HCT116 (cell line): Measurements from ENCODE around the gene IQGAP3. TPM values are rescaled to one million over a fixed set of nuclear protein-coding genes. Genes with fewer than 3 reads are reported as not detected.

Experiments used
- ATAC-seq: fragments of 200-7000 bp; cut with Tn5 transposase; 2 replicates; pipeline ENCODE4 v1.9.1; 2020; ENCODE audit warnings: mild to moderate bottlenecking, moderate library complexity
- BruUV-seq: library from RNA; stranded (reverse); fragments of 400-500 nt; replicated peaks from 2 replicates; lab custom pipeline; 2021; lab: Mats Ljungman, UMichigan
- CTCF ChIA-PET: fragments of 300-600 bp; sonication (Branson Sonifier 250); formaldehyde crosslinking; loops from one replicate; lab custom pipeline; 2021; ENCODE audit warnings: antibody characterized with exemption; lab: Charles Lee
- POLR2A ChIA-PET: fragments of 300-600, 350-600 bp; sonication (Branson Sonifier 250); formaldehyde crosslinking; loops from one replicate; lab custom pipeline; 2021; ENCODE audit warnings: antibody characterized with exemption; lab: Charles Lee
- RAD21 ChIA-PET, 2 experiments: fragments of 300-600 bp; sonication (Branson Sonifier 250); formaldehyde crosslinking; loops; one replicate each; lab custom pipeline; 2023; ENCODE audit warnings: low total read pairs in 2 of 2; ENCODE audit not compliant: uncharacterized antibody in 2 of 2, unreplicated experiment in 2 of 2, low non-redundant PET in 1 of 2; lab: Charles Lee
- DNase-seq: peaks from one replicate; pipeline ENCODE4 v3.0.0-alpha.2; 2010; ENCODE audit warnings: low read depth, low spot score
- H2AFZ ChIP-seq: fragments of 200-600 bp; shearing (Covaris generic), sonication (generic); 2 replicates; pipeline ENCODE4 v1.6.1; 2017; ENCODE audit warnings: low read depth, mixed run types, mixed read lengths, antibody characterized with exemption, low read length; ENCODE audit not compliant: poor library complexity, severe bottlenecking
- H3K27ac ChIP-seq: 2 replicates; pipeline ENCODE4 v1.5.1; 2012; ENCODE audit warnings: low read depth, low read length
- H3K27me3 ChIP-seq: fragments of 200-600 bp; sonication (generic); 2 replicates; pipeline ENCODE4 v1.6.1; 2016; ENCODE audit warnings: mixed run types, low read length, mixed read lengths; ENCODE audit not compliant: insufficient read depth
- H3K36me3 ChIP-seq, 2 experiments: fragments of 200-500 bp in 1 of 2; fragments of 200-600 bp in 1 of 2; sonication (Bioruptor generic) in 1 of 2; sonication (generic) in 1 of 2; 2 replicates each; pipeline versions ENCODE4 v1.5.1 to v1.6.1; 2014 to 2016; ENCODE audit warnings: low read length in 2 of 2, inconsistent platforms in 1 of 2, mixed read lengths in 1 of 2, mixed run types in 1 of 2; ENCODE audit not compliant: insufficient read depth in 2 of 2, control insufficient read depth in 1 of 2
- H3K4me1 ChIP-seq, 2 experiments: fragments of 200-600 bp in 1 of 2; sonication (generic) in 1 of 2; 2 replicates each; pipeline versions ENCODE4 v1.5.1 to v1.6.1; 2012 to 2017; ENCODE audit warnings: low read length in 2 of 2, inconsistent platforms in 1 of 2, mild to moderate bottlenecking in 1 of 2, mixed read lengths in 1 of 2, mixed run types in 1 of 2, moderate library complexity in 1 of 2; ENCODE audit not compliant: insufficient read depth in 2 of 2, control insufficient read depth in 1 of 2
- H3K4me2 ChIP-seq: fragments of 200-600 bp; sonication (generic); 2 replicates; pipeline ENCODE4 v1.6.1; 2017; ENCODE audit warnings: mixed run types, low read length, mixed read lengths
- H3K4me3 ChIP-seq, 2 experiments: fragments of 200-600 bp in 1 of 2; sonication (generic) in 1 of 2; replicated peaks in 1 of 2; 2 replicates each; pipeline ENCODE4 v1.5.1; 2011 to 2016; ENCODE audit warnings: low read length in 2 of 2, control low read depth in 1 of 2, low read depth in 1 of 2, mild to moderate bottlenecking in 1 of 2, mixed read lengths in 1 of 2, mixed run types in 1 of 2
- H3K79me2 ChIP-seq: fragments of 200-600 bp; sonication (generic); 2 replicates; pipeline ENCODE4 v1.6.1; 2017; ENCODE audit warnings: mild to moderate bottlenecking, mixed run types, low read length, moderate library complexity, mixed read lengths; ENCODE audit not compliant: insufficient read depth
- H3K9ac ChIP-seq: fragments of 200-600 bp; sonication (generic); 2 replicates; pipeline ENCODE4 v1.6.1; 2016; ENCODE audit warnings: low read length, mixed read lengths
- H3K9me2 ChIP-seq: fragments of 200-600 bp; sonication (generic), shearing (Covaris generic); 2 replicates; pipeline ENCODE4 v1.6.1; 2017; ENCODE audit warnings: mixed run types, mild to moderate bottlenecking, moderate library complexity; ENCODE audit not compliant: insufficient read depth
- H3K9me3 ChIP-seq, 2 experiments: fragments of 200-500 bp in 1 of 2; fragments of 200-600 bp in 1 of 2; sonication (Bioruptor generic) in 1 of 2; sonication (generic) in 1 of 2; 2 replicates each; pipeline ENCODE4 v1.6.1; 2014 to 2017; ENCODE audit warnings: low read length in 2 of 2, mixed read lengths in 2 of 2, inconsistent platforms in 1 of 2, low read depth in 1 of 2, mild to moderate bottlenecking in 1 of 2, mixed run types in 1 of 2, moderate library complexity in 1 of 2; ENCODE audit not compliant: control insufficient read depth in 1 of 2, insufficient read depth in 1 of 2
- H4K20me1 ChIP-seq: fragments of 200-600 bp; sonication (generic), shearing (Covaris generic); 2 replicates; pipeline ENCODE4 v1.6.1; 2017; ENCODE audit warnings: mixed run types, mild to moderate bottlenecking, moderate library complexity; ENCODE audit not compliant: insufficient read depth
- CTCF ChIP-seq, 3 experiments: fragments of 200-600 bp in 1 of 3; sonication (generic) in 1 of 3; IDR thresholded peaks in 2 of 3; conservative IDR thresholded peaks in 1 of 3; 2 replicates each; pipeline ENCODE4 v1.5.1; 2012 to 2017; ENCODE audit warnings: low read depth in 2 of 3, low read length in 2 of 3, antibody characterized with exemption in 1 of 3, borderline replicate concordance in 1 of 3, control low read depth in 1 of 3, mild to moderate bottlenecking in 1 of 3, mixed read lengths in 1 of 3, mixed run types in 1 of 3, moderate library complexity in 1 of 3; ENCODE audit not compliant: insufficient read depth in 1 of 3
- ELF1 ChIP-seq: IDR thresholded peaks from 2 replicates; pipeline ENCODE4 v1.6.1; 2012; ENCODE audit warnings: low read depth, borderline replicate concordance
- POLR2A ChIP-seq: IDR thresholded peaks from 2 replicates; pipeline ENCODE4 v1.7.0; 2011; ENCODE audit warnings: borderline replicate concordance; ENCODE audit not compliant: insufficient read depth, insufficient read length; ENCODE audit errors: extremely low read depth
- POLR2AphosphoS5 ChIP-seq: IDR thresholded peaks from 2 replicates; pipeline ENCODE4 v1.6.1; 2011; ENCODE audit warnings: mild to moderate bottlenecking, low read depth, low read length, moderate library complexity
- RAD21 ChIP-seq: IDR thresholded peaks from 2 replicates; pipeline ENCODE4 v1.6.1; 2012; ENCODE audit warnings: low read depth, mild to moderate bottlenecking
- SP1 ChIP-seq: IDR thresholded peaks from 2 replicates; pipeline ENCODE4 v1.6.1; 2012; ENCODE audit warnings: low read depth
- SRF ChIP-seq: IDR thresholded peaks from 2 replicates; pipeline ENCODE4 v1.6.1; 2012; ENCODE audit warnings: low read depth
- TCF7L2 ChIP-seq: IDR thresholded peaks from 2 replicates; pipeline ENCODE4 v1.7.0; 2011; ENCODE audit warnings: borderline replicate concordance, inconsistent platforms; ENCODE audit not compliant: insufficient read depth, insufficient read length; ENCODE audit errors: extremely low read depth
- intact Hi-C: fragments of 100-400 bp; cut with micrococcal nuclease; formaldehyde crosslinking; loops from 2 replicates; pipeline ENCODE4 v1.10.0; 2022
- total RNA-seq: library from RNA; stranded (reverse); gene quantifications from one replicate; pipeline ENCODE4 v1.2.1, GENCODE V29; 2021; ENCODE audit not compliant: unreplicated experiment

The IQGAP3 gene
- total RNA-seq, 1 experiment from 2014 or later: 38.8 TPM

- ChIA-PET POLR2A (interaction anchor here (0.6 to 0.8 kb wide), 2 partner anchors 15 to 17 kb away, joined by 3 read pairs; partner anchors contain the start of gene HAPLN2), RAD21 (interaction anchor here (0.7 kb wide), 2 partner anchors 25 to 217 kb away, joined by 4 to 5 read pairs; no protein-coding TSS in a partner anchor), CTCF (interaction anchor here (0.8 to 1.7 kb wide), 5 partner anchors 10 to 294 kb away, joined by 3 to 7 read pairs (median 4); partner anchors contain the start of genes NAXE and PRCC)
- H3K79me2 ChIP-seq: peaks cover 47% of the 10 kb centered on the region
- no peak for TF ChIP-seq SP1
- peak; percentile 36 for TF ChIP-seq POLR2A
- TF ChIP-seq SRF: peak; percentile 88
- TF ChIP-seq CTCF (IDR thresholded peaks at IDR 0.05 in 2 of 3, conservative IDR thresholded peaks at IDR 0.05 in 1 of 3; ENCODE audit: borderline replicate concordance in 1 of 3, insufficient read depth in 1 of 3, low read depth in 2 of 3, low read length in 2 of 3): peak; percentile 45 to 70 (median 65); a peak in 5 of 6 replicates
- peak; percentile 58 for TF ChIP-seq RAD21
- no peaks in the 10 kb centered on the region for H3K27me3 ChIP-seq
- H3K4me3 ChIP-seq: peak overlapping the region; percentile 70 to 88
- intact Hi-C loops: loop anchor here (1.0 kb wide), 1 partner anchor 146 kb away; no protein-coding TSS in a partner anchor
- no peak overlapping the region for H2AFZ ChIP-seq
- H3K36me3 ChIP-seq: peaks cover 5 to 16% of the 10 kb centered on the region in 2 experiments; a peak in 3 of 4 replicates
- no TSS peak for BruUV-seq
- no peaks in the 10 kb centered on the region for H3K9me3 ChIP-seq
- peaks cover 11 to 30% of the 10 kb centered on the region in 2 experiments for H3K4me1 ChIP-seq
- DNase-seq (peak; percentile 43), ATAC-seq (peak; percentile 48)
- H3K27ac ChIP-seq: peak overlapping the region; percentile 75
- no peaks in the 10 kb centered on the region for H4K20me1 ChIP-seq
- H3K9me2 ChIP-seq: no peaks in the 10 kb centered on the region
- peak overlapping the region; percentile 87 for H3K4me2 ChIP-seq
- H3K9ac ChIP-seq: peak overlapping the region; percentile 97
These were observed 30.2 kb upstream of the IQGAP3 start for GRCh38 chr1:156602557-156602993.

GRCh38 chr1:156601892-156602291 is 29.5 kb upstream of the IQGAP3 start:
- peak; percentile 46 for ATAC-seq
- RAD21 ChIA-PET: no interaction called here
- Histone ChIP-seq H3K9me3 (no peaks in the 10 kb centered on the region), H3K27me3 (no peaks in the 10 kb centered on the region), H3K4me2 (peak overlapping the region; percentile 87), H3K36me3 (peaks cover 10 to 23% of the 10 kb centered on the region in 2 experiments; a peak in 3 of 4 replicates), H3K27ac (peak overlapping the region; percentile 75), H2AFZ (peak overlapping the region; percentile 60), H3K79me2 (peaks cover 54% of the 10 kb centered on the region), H3K9ac (peak overlapping the region; percentile 97), H3K9me2 (no peaks in the 10 kb centered on the region), H3K4me1 (peaks cover 11 to 29% of the 10 kb centered on the region in 2 experiments), H3K4me3 (peak overlapping the region; percentile 70 to 88), H4K20me1 (no peaks in the 10 kb centered on the region)
- intact Hi-C loops: loop anchor here (1.0 kb wide), 1 partner anchor 146 kb away; no protein-coding TSS in a partner anchor
- peak; percentile 50 for TF ChIP-seq TCF7L2
- TF ChIP-seq ELF1: no peak
- no peak for TF ChIP-seq POLR2AphosphoS5
- DNase-seq: no peak
- BruUV-seq: no TSS peak
- POLR2A ChIA-PET: interaction anchor here (0.8 to 1.4 kb wide), 2 partner anchors 15 to 17 kb away, joined by 3 read pairs; partner anchors contain the start of gene HAPLN2
- CTCF ChIA-PET: interaction anchor here (0.8 to 1.7 kb wide), 5 partner anchors 9 to 295 kb away, joined by 3 to 7 read pairs (median 4); partner anchors contain the start of genes NAXE and PRCC
